Endothelial cell of umbilical vein (primary cell): ENCODE measurements around the gene PDXDC1. TPM values are rescaled to one million over a fixed set of nuclear protein-coding genes. Genes with fewer than 3 reads are reported as not detected.

Source experiments
- microRNA counts: library from miRNA; unstranded; fragments of <30 nt; microRNA quantifications from one replicate; lab custom pipeline; 2016
- microRNA-seq: library from miRNA; unstranded; fragments of <30 nt; microRNA quantifications from one replicate; pipeline ENCODE4 v1.2.0, GENCODE V29; 2021; ENCODE audit warnings: borderline number of aligned reads, borderline replicate concordance
- polyA plus RNA-seq, 4 experiments: library from polyadenylated mRNA; depleted of rRNA in 3 of 4; stranded (reverse) in 3 of 4; unstranded in 1 of 4; fragments of >200 nt; gene quantifications; 2 replicates each; pipeline versions ENCODE4 v1.2.1 to v1.2.3, GENCODE V29; 2011 to 2012; ENCODE audit warnings: missing spikeins in 1 of 4
- small RNA-seq: library from RNA; depleted of rRNA; stranded (forward); fragments of <200 nt; gene quantifications from one replicate; pipeline ENCODE3, GENCODE V24; 2012; ENCODE audit warnings: low replicate concordance, low read depth; ENCODE audit not compliant: insufficient read depth, insufficient read length
- total RNA-seq: library from RNA; stranded (reverse); gene quantifications from 2 replicates; pipeline ENCODE4 v1.2.3, GENCODE V29; 2021

Gene PDXDC1
- total and polyA plus RNA-seq, 2 donors (not counting 3 experiments of a cell fraction or from before 2014, with no cell fraction given): 44.6 to 78.9 TPM

MicroRNAs within 50 kb of the gene (microRNA counts, 767-probe panel; counts per million panel counts)
- microRNA hsa-miR-1972 (lab: Ali Mortazavi, UCI): 723 counts per million, percentile 96 among the panel's probes with 10 or more counts

Small RNA genes lying within 50 kb of the gene (microRNA-seq; reads per million reads assigned to microRNA genes)
- not detected for gene MIR1972-1
- gene MIR3180-4: not detected
- not detected for gene MIR6511A1
- gene MIR6511B2: not detected
- gene MIR6770-1: not detected

Small RNA genes lying within 50 kb of the gene (small RNA-seq; reads per million reads assigned to genes)
- not detected for gene AC138932.4
- gene MIR1972-1: not detected
- not detected for gene MIR3180-4
- gene MIR6511A1: not detected
- gene MIR6770-1: not detected
- gene RF00019: not detected

Other genes with a start within 250 kb of the PDXDC1 start
- 5.4 and 6.9 TPM in 2 replicates for gene NPIPA2, start 232.5 kb upstream of the PDXDC1 start, total RNA-seq
- gene NPIPA2, start 232.5 kb upstream of the PDXDC1 start, polyA plus RNA-seq: 0.56 and 1.1 TPM in 2 replicates
- gene NOMO1, start 141.3 kb upstream of the PDXDC1 start, total RNA-seq: 137 and 148 TPM in 2 replicates
- gene NOMO1, start 141.3 kb upstream of the PDXDC1 start, polyA plus RNA-seq: 138 and 140 TPM in 2 replicates
- gene NPIPA1, start 37.6 kb upstream of the PDXDC1 start, total RNA-seq: 81.6 and 96.1 TPM in 2 replicates
- gene NPIPA1, start 37.6 kb upstream of the PDXDC1 start, polyA plus RNA-seq: 53.2 and 58.1 TPM in 2 replicates
- gene NTAN1, start 81.0 kb downstream of the PDXDC1 start, total RNA-seq: 93.8 and 94.6 TPM in 2 replicates
- 104 and 105 TPM in 2 replicates for gene NTAN1, start 81.0 kb downstream of the PDXDC1 start, polyA plus RNA-seq
- 22.7 and 26.5 TPM in 2 replicates for gene RRN3, start 119.2 kb downstream of the PDXDC1 start, total RNA-seq
- gene RRN3, start 119.2 kb downstream of the PDXDC1 start, polyA plus RNA-seq: 12.3 and 15.1 TPM in 2 replicates